Right cardiac atrium (tissue), 5 donors: ENCODE results near the gene MYBBP1A. TPM values are rescaled to one million over a fixed set of nuclear protein-coding genes. Genes with fewer than 3 reads are reported as not detected.

Experiments
- ATAC-seq, 2 donors: fragments of 200-7000 bp; cut with Tn5 transposase; one replicate each; pipeline versions ENCODE4 v1.8.0 to v1.9.1; 2020; ENCODE audit warnings: moderate library complexity in 2 of 2, mild to moderate bottlenecking in 1 of 2
- DNase-seq, 3 donors: peaks; one replicate each; pipeline ENCODE4 v3.0.0-alpha.2; 2020
- H3K27ac ChIP-seq: one replicate; pipeline ENCODE4 v1.5.1; 2013; ENCODE audit warnings: mild to moderate bottlenecking, low read length, control low read depth, moderate library complexity
- H3K27me3 ChIP-seq: one replicate; pipeline ENCODE4 v1.6.1; 2013; ENCODE audit not compliant: control insufficient read depth, insufficient read depth
- H3K4me1 ChIP-seq: one replicate; pipeline ENCODE4 v1.6.1; 2013; ENCODE audit warnings: low read length; ENCODE audit not compliant: control insufficient read depth, insufficient read depth
- H3K4me3 ChIP-seq: one replicate; pipeline ENCODE4 v1.5.1; 2013; ENCODE audit warnings: low read length, control low read depth
- H3K9me3 ChIP-seq: one replicate; pipeline ENCODE4 v1.6.1; 2013; ENCODE audit warnings: low read length; ENCODE audit not compliant: control insufficient read depth
- WGBS: extraction: QIAGEN DNeasy Blood & Tissue Kit; methylation state at CpG from one replicate; pipeline ENCODE4 v1.1.7; 2013; 5-methylcytosine and 5-hydroxymethylcytosine counted together
- intact Hi-C, 4 donors: fragments of 100-400 bp; cut with DNase I; formaldehyde crosslinking; loops; one replicate each; pipeline versions ENCODE4 v1.11.0 to v1.14.0; 2022 to 2023
- polyA plus RNA-seq: library from polyadenylated mRNA; stranded (reverse); fragments of 200-250 nt; gene quantifications from one replicate; pipeline ENCODE4 v1.2.3, GENCODE V29; 2013
- total RNA-seq, 4 donors: library from RNA; stranded (reverse); fragmentation: NEBNext Ultra II Directional; extraction: Animal tissue kit (Norgen Biotek cat#: 25700); gene quantifications; one replicate each; pipeline ENCODE4 v1.2.1, GENCODE V29; 2021
- donor health status: healthy with polysubstance abuse.
- donor health status: DM: no; HTN: yes; CAD: no.
- donor health status: DM: no; HTN: no; CAD: no.
- donor health status: DM: no; HTN: yes; CAD: no; lungs with severe emphysema.
- donor health status: DM: yes; HTN: yes; CAD: no.

MYBBP1A gene
- total and polyA plus RNA-seq, 5 donors: 15.9 to 28.5 (median 22.1) TPM

DNA sequence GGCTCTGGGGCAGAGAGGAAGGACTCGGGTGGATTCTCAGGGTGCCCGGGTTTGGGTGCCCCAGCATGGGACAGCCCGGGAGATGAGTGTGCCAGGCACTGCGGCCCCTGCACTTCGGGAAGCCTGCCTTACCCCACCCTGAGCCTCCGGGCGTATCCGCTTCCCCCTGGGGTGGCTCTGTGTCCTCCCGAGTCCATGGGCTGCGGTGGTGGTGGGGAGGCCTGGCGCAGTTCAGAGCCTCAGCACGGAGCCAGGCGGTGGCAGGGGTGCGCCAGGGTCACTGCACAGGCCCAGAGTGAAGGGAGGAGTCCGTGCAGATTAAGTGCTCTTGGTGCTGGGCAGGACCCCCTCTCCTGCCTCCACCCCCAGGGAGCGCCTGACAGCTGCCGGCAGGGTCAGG is 20.7 kb downstream of the MYBBP1A start:
- intact Hi-C loops: no loop called here
- ATAC-seq (peak in 1 of 2 donors; percentile 0), DNase-seq (no peak)
- H3K4me1 ChIP-seq: peaks cover 22% of the 10 kb centered on the region
- H3K4me3 ChIP-seq: no peak overlapping the region
- peak overlapping the region; percentile 16 for H3K27ac ChIP-seq
- H3K9me3 ChIP-seq: no peaks in the 10 kb centered on the region
- H3K27me3 ChIP-seq: no peaks in the 10 kb centered on the region
- WGBS: 60% methylated on average over 17 of the region's 17 CpGs

DNA sequence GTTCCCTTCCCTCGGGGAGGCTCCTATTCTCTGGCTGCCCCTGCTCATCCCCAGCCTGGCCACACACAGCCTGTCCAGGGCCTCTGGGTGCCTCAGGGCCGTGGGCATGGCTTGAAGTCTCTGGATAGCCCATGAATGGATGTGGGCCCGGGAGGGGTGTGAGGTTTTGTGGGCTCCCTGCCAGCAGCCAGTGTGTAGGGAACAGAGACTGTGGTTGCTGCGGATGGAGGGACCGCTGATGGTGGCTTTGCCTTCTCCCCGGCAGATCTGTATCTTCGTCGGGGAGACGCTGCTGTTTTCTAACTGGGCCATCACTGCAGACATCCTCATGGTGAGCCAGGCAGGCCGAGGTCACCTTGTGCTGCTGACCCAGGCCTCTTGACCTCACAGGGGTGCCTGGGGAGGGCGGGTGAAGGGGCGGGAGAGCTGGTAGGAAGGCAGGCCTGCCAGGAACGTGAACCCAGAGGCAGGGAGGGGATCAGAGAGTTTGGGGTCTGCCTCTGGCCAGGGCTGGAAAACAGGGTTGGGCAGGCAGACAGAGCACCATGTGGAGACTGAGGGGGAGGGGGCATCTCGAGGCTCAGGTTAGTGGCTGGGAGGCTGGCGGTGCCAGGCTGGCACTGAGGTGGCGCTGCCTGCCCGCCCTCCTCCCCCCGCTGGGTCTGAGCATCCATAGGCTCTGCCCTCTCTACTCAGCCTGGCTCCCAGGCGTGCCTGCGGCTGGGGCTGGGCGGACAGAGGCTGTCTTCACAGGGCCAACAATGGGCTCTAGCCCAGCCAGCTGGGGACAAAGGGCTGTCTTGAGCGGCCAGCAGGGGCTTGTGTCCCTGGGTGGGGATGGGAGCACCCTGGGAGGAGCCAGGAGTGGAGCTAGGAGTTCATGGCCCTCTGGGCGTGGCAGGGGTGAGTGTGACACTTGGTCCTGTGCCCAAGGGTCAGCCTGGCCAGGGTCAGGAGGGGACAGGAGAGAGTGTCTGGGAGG is 21.4 kb downstream of the MYBBP1A start:
- intact Hi-C loops: no loop called here
- Histone ChIP-seq H3K9me3 (no peaks in the 10 kb centered on the region), H3K4me3 (no peak overlapping the region), H3K4me1 (peaks cover 22% of the 10 kb centered on the region), H3K27me3 (no peaks in the 10 kb centered on the region), H3K27ac (peak overlapping the region; percentile 16)
- ATAC-seq (peak in 1 of 2 donors; percentile 37), DNase-seq (peak; percentile 68 to 78 (median 70))
- WGBS: 59% methylated on average over 23 of the region's 23 CpGs

DNA sequence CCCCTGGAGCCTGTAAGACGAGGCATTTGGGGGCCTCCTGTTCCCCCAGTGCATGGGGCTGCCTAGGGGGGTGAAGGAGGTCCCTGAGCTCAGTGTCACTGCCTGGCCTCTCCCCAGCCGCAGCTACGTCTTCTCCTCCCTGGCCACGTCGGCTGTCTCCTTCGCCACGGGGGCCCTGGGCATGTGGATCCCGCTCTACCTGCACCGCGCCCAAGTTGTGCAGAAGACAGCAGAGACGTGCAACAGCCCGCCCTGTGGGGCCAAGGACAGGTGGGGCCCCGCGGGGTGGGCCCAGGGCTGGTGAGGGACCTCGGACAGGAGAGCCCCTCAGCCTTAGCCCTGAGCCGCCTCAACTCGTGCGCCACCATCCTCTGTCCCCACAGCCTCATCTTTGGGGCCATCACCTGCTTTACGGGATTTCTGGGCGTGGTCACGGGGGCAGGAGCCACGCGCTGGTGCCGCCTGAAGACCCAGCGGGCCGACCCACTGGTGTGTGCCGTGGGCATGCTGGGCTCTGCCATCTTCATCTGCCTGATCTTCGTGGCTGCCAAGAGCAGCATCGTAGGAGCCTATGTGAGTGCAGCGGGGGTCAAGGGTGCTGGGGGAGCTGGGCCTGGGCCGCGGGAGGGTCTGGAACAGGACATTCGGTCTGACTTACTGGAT is 22.2 kb downstream of the MYBBP1A start:
- H3K4me3 ChIP-seq: no peak overlapping the region
- DNase-seq (peak in 1 of 3 donors; percentile 59), ATAC-seq (no peak)
- peaks cover 22% of the 10 kb centered on the region for H3K4me1 ChIP-seq
- 91% methylated on average over 33 of the region's 33 CpGs for WGBS
- intact Hi-C loops: no loop called here
- no peak overlapping the region for H3K27ac ChIP-seq
- no peaks in the 10 kb centered on the region for H3K27me3 ChIP-seq
- no peaks in the 10 kb centered on the region for H3K9me3 ChIP-seq

DNA sequence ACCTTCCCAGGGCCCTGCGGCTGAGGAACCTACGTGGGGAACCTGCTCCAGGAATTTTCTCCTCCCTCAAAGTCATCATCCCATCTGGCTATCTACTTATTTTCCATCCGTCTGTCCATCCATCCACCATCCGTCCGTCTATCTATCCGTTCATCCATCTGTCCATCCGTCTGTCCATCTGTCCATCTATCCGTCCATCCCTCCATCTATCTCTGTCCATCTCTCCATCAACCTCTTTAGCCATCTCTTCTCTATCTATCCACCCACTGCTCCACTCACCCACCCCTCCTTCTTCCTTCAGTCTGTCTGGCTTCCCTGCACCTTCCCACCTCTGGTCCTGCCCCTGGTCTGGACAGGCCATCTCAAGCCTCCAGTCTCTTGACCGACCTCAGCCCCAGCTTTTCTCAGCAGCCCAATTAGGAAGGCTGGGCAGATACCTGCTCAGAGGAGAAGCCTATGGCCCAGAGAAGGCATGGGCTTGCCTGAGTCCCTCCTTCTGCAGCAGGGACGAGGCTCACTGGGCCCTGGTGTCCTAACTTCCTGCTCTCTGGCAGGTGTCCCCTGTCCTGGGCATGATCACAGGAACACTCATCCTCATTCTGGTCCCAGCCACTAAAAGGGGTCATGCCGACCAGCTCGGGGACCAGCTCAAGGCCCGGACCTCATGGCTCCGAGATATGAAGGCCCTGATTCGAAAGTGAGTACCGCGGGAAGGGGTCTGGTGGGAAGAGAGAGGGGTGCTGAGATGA is 23.0 kb downstream of the MYBBP1A start:
- Histone ChIP-seq H3K4me1 (peaks cover 15% of the 10 kb centered on the region), H3K4me3 (no peak overlapping the region), H3K9me3 (no peaks in the 10 kb centered on the region), H3K27ac (peak overlapping the region; percentile 43), H3K27me3 (no peaks in the 10 kb centered on the region)
- ATAC-seq (no peak), DNase-seq (peak in 1 of 3 donors; percentile 39)
- intact Hi-C loops: no loop called here
- 90% methylated on average over 17 of the region's 17 CpGs for WGBS

DNA sequence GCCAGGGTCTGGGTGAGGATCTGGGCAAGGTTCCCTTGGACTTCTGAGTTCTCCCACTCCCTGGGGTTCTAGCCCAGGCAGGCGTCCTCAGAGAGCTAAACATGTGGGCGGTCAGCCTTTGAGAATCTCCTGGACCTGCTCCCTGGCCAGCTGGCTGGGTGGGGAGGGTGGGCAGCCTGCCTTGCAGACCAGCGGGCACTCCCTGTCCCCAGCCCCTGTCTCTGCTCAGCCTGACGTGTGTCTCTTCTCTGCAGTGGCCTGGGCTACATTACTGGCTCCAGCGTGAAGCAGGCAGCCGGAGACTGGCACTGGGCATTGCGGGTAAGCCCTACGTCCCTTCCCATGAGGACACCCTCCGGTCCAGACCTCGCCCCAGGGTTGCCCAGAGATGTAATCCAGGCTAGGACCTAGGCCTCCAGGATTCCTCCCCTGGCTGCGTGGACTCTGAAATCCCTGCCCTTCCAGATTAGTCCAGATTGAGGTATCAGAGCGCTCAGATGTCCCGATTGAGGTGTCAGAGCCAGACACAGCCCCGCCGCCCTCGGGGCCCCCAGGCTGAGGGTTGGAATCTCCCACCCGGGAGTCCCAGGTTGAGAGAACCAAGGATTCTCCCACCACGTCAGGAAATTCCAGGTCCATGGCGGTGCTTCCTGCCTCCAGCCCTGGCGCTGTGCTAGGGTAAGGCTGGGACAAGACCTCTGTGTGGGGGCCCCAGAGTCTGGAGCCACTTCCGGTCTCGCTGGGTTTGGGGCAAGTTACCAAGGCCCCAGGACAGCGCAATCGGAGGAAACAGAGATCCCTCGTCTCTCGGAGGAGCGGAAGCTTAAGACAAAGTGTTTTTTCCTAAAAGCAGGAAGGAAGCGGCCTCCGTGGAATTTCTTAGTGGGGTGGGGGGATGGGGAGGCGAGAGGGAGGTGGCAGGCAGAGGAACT is 24.1 kb downstream of the MYBBP1A start:
- H3K4me3 ChIP-seq: no peak overlapping the region
- peaks cover 8% of the 10 kb centered on the region for H3K4me1 ChIP-seq
- H3K27me3 ChIP-seq: no peaks in the 10 kb centered on the region
- peak; percentile 47 to 54 for ATAC-seq
- DNase-seq: peak; percentile 56 to 84 (median 81)
- WGBS: 56% methylated on average over 30 of the region's 30 CpGs
- intact Hi-C loops: no loop called here
- H3K27ac ChIP-seq: peak overlapping the region; percentile 78
- no peaks in the 10 kb centered on the region for H3K9me3 ChIP-seq

DNA sequence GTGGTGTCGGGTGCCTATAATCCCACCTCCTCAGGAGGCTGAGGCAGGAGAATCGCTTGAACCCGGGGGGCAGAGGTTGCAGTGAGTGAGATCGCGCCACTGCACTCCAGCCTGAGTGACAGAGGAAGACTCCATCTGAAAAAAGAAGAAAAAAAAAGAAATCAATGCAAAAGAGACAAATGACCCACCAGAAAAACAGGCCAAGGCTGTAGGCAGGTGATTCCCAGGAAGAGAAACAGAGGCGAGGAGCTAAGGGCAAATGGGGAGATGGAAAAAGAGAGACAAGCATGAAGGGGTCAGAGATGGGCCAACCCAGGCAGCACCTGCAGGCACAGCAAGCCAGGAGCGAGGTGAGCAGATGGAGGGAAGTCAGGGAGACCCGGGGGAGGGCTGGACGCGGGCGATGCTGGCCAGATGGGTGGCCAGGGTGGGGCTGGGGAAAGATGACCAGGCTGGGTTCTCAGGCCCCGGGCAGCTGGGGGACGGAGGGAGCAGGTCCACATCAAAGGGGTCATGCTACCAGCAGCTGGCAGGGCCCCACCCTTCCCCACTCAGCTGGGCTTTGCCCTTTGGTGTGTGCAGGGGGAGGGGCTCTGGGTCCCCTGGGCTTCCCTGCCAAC is 25.5 kb downstream of the MYBBP1A start:
- WGBS: 86% methylated on average over 13 of the region's 13 CpGs
- intact Hi-C loops: no loop called here
- peak overlapping the region; percentile 8 for H3K27ac ChIP-seq

DNA sequence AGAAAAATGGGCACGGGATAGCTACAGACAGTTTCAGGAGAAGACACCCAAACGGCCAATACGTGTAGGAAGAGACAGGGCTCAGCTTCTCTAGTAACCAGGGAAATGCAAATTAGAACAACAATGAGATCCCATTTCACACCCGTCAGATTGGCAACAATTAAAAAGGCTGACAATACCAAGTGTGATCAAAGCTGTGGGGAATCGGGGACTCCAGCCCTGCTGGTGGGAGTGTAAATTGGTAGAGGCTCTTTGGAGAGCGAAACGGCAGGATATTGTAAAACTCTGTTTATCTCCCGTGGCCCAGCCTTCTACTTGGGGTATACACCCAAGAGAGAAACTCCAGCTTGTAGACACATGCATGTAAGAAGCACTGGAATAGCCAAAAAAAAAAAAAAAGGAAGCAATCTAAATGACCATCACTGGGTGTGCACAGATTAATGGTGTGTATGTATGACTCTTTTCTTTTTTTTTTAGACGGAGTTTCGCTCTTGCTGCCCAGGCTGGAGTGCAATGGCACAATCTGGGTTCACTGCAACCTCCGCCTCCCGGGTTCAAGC is 27.5 kb downstream of the MYBBP1A start:
- DNase-seq (no peak), ATAC-seq (peak in 1 of 2 donors; percentile 12)
- no peaks in the 10 kb centered on the region for H3K27me3 ChIP-seq
- H3K27ac ChIP-seq: no peak overlapping the region
- peaks cover 3% of the 10 kb centered on the region for H3K4me1 ChIP-seq
- H3K4me3 ChIP-seq: no peak overlapping the region
- 56% methylated on average over 12 of the region's 12 CpGs for WGBS
- intact Hi-C loops: no loop called here
- no peaks in the 10 kb centered on the region for H3K9me3 ChIP-seq

More for the DNA sequence above, 25.5 kb downstream of the MYBBP1A start:
- no peak overlapping the region for H3K4me3 ChIP-seq
- no peak for ATAC-seq
- H3K27me3 ChIP-seq: no peaks in the 10 kb centered on the region
- H3K9me3 ChIP-seq: no peaks in the 10 kb centered on the region
- peaks cover 8% of the 10 kb centered on the region for H3K4me1 ChIP-seq
- no peak for DNase-seq

DNA sequence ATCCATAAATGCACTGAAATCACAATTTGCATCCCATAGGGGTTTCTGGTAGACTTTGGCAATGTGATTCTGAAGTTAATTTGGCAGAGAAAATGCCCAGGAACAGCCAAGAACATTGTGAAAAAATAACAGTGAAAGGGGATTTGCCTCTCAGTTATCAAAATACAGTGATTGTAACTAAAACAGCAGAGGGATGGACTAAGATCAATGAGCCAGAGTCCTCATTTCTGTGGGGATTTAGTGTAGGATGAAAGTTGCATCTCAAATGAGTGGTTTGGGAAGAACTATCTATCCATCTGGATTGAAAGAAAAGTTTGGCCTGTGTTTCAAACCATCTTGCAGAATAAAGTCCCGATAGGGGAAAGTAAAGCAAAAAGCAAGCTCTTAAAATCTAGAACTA is 28.1 kb downstream of the MYBBP1A start:
- Histone ChIP-seq H3K9me3 (no peaks in the 10 kb centered on the region), H3K4me1 (peaks cover 3% of the 10 kb centered on the region), H3K27me3 (no peaks in the 10 kb centered on the region), H3K27ac (no peak overlapping the region), H3K4me3 (no peak overlapping the region)
- peak in 1 of 2 donors; percentile 17 for ATAC-seq
- DNase-seq: no peak
- 38% methylated on average over 1 of the region's 1 CpG for WGBS
- intact Hi-C loops: no loop called here

DNA sequence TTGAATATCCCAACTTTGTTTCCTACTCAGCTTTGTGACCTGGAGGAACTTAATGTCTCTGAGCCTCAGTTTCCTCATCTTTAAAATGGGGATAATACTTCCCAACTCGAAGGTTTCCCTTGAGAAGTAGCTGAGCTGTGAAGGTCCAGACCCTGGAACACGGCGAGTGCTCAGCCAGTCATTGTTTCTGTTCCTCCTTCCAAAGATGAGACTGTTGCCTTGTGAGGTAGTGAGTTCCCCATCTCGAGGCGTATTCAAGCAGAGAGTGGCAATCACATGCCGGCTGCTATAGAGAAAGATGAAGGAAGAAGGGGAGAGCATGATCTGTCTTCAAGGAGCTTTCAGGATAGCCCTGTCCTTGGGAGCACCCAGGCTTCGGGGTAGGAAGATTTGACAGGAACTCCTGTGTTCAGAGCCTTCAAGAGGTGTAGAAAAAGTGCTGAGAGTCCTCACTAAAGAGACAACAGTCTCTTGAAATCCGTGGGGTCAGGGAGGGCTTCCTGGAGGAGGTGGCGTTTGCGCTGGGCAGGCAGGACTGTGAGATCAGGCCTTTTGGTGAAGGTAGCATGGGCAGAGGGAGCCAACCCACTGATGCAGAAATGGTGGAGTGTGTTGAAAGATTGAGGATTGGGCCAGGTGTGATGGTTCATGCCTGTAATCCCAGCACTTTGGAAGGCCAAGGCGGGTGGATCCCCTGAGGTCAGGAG is 29.3 kb downstream of the MYBBP1A start:
- 88% methylated on average over 11 of the region's 11 CpGs for WGBS
- ATAC-seq (no peak), DNase-seq (no peak)
- Histone ChIP-seq H3K4me1 (peaks cover 5% of the 10 kb centered on the region), H3K27ac (no peak overlapping the region), H3K4me3 (no peak overlapping the region), H3K27me3 (no peaks in the 10 kb centered on the region), H3K9me3 (no peaks in the 10 kb centered on the region)
- intact Hi-C loops: no loop called here
